B cell (primary cell): ENCODE measurements around the gene UGT1A7.

Experiments used
- EZH2 ChIP-seq: IDR thresholded peaks from 2 replicates; pipeline ENCODE4 v1.6.1; 2012; ENCODE audit warnings: borderline replicate concordance, low read depth, mild to moderate bottlenecking, moderate library complexity, low read length; ENCODE audit not compliant: insufficient read depth, poor library complexity, severe bottlenecking
- TF ChIP-seq, protein P1 (sequence below): fragments of 200-600 bp; IDR thresholded peaks from one replicate; pipeline ENCODE4 v1.8.0; 2022; ENCODE audit warnings: antibody characterized with exemption, mild to moderate bottlenecking

DNA sequence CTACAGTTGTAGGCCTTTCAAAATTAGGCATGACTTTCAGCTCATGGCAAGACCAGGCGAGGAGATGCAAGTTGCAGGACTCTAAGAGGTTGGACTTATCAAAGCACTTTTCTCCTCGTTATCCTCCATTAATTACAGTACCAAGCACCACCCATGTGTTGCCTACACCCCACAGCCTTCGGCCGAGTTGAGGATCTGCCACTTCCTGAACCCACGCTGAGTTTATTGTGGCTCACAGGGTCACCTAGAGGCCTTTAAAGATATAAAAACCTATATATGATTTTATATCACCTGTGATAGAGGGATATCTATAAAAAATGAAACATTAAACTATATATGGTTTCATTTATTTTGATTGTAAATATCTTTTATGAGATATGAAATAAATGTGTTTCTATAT lies 42.9 kb upstream of the UGT1A7 start:
- TF ChIP-seq, protein P1, sequence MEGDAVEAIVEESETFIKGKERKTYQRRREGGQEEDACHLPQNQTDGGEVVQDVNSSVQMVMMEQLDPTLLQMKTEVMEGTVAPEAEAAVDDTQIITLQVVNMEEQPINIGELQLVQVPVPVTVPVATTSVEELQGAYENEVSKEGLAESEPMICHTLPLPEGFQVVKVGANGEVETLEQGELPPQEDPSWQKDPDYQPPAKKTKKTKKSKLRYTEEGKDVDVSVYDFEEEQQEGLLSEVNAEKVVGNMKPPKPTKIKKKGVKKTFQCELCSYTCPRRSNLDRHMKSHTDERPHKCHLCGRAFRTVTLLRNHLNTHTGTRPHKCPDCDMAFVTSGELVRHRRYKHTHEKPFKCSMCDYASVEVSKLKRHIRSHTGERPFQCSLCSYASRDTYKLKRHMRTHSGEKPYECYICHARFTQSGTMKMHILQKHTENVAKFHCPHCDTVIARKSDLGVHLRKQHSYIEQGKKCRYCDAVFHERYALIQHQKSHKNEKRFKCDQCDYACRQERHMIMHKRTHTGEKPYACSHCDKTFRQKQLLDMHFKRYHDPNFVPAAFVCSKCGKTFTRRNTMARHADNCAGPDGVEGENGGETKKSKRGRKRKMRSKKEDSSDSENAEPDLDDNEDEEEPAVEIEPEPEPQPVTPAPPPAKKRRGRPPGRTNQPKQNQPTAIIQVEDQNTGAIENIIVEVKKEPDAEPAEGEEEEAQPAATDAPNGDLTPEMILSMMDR: no peak
- no peak for TF ChIP-seq EZH2
